ENCODE results near the gene AMOTL2.

DNA sequence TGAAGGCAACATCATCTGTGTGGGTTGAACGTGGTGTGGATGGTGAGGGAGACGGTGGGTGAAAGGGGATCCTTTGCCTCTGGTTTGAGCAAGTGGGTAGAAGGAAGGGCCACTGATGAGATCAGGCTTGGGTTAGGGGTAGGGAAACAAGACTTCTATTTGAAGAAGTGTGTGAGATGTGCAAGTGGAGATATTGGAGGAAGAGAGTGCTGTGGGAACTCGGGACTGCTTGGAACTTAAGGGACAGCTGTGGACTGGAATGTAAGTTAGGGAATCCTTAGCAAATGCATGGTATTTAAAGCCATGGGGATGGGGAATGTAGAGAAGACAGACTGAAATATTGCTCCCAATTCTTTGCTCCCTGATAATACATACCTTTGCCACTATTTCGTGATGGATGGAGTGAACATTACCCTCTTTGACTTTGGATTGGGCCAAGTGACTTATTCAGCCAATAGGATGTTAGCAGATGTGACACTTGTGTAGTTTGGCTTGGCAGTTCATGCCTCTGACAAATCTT, 30.2 kb upstream of the AMOTL2 start:
- no peak for TF ChIP-seq NFIC (IDR thresholded peaks at IDR 0.05)
- TF ChIP-seq CREB1 (IDR thresholded peaks at IDR 0.05; ENCODE audit: low read depth): no peak
- TF ChIP-seq, protein P1, sequence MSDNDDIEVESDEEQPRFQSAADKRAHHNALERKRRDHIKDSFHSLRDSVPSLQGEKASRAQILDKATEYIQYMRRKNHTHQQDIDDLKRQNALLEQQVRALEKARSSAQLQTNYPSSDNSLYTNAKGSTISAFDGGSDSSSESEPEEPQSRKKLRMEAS (IDR thresholded peaks at IDR 0.05): no peak
- TF ChIP-seq EGR1 (IDR thresholded peaks at IDR 0.05): no peak
- TF ChIP-seq CEBPB (IDR thresholded peaks at IDR 0.05): no peak
- no peak for TF ChIP-seq EP300 (IDR thresholded peaks at IDR 0.05; ENCODE audit: borderline replicate concordance)
- TF ChIP-seq TEAD4 (IDR thresholded peaks at IDR 0.05): no peak
- TF ChIP-seq TAF1 (IDR thresholded peaks at IDR 0.05; ENCODE audit: low read depth): no peak
- no peak for TF ChIP-seq TCF12 (IDR thresholded peaks at IDR 0.05; ENCODE audit: low read depth)
- TF ChIP-seq USF1 (IDR thresholded peaks at IDR 0.05): no peak
- TF ChIP-seq, protein P2, sequence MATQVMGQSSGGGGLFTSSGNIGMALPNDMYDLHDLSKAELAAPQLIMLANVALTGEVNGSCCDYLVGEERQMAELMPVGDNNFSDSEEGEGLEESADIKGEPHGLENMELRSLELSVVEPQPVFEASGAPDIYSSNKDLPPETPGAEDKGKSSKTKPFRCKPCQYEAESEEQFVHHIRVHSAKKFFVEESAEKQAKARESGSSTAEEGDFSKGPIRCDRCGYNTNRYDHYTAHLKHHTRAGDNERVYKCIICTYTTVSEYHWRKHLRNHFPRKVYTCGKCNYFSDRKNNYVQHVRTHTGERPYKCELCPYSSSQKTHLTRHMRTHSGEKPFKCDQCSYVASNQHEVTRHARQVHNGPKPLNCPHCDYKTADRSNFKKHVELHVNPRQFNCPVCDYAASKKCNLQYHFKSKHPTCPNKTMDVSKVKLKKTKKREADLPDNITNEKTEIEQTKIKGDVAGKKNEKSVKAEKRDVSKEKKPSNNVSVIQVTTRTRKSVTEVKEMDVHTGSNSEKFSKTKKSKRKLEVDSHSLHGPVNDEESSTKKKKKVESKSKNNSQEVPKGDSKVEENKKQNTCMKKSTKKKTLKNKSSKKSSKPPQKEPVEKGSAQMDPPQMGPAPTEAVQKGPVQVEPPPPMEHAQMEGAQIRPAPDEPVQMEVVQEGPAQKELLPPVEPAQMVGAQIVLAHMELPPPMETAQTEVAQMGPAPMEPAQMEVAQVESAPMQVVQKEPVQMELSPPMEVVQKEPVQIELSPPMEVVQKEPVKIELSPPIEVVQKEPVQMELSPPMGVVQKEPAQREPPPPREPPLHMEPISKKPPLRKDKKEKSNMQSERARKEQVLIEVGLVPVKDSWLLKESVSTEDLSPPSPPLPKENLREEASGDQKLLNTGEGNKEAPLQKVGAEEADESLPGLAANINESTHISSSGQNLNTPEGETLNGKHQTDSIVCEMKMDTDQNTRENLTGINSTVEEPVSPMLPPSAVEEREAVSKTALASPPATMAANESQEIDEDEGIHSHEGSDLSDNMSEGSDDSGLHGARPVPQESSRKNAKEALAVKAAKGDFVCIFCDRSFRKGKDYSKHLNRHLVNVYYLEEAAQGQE (IDR thresholded peaks at IDR 0.05; ENCODE audit: low read depth): no peak
- TF ChIP-seq RAD21 (IDR thresholded peaks at IDR 0.05; ENCODE audit: low read depth): no peak
- no peak for TF ChIP-seq FOXM1 (IDR thresholded peaks at IDR 0.05; ENCODE audit: borderline replicate concordance, low read depth)
